ENCODE measurements around the gene CYBA.

The CYBA gene

DNA sequence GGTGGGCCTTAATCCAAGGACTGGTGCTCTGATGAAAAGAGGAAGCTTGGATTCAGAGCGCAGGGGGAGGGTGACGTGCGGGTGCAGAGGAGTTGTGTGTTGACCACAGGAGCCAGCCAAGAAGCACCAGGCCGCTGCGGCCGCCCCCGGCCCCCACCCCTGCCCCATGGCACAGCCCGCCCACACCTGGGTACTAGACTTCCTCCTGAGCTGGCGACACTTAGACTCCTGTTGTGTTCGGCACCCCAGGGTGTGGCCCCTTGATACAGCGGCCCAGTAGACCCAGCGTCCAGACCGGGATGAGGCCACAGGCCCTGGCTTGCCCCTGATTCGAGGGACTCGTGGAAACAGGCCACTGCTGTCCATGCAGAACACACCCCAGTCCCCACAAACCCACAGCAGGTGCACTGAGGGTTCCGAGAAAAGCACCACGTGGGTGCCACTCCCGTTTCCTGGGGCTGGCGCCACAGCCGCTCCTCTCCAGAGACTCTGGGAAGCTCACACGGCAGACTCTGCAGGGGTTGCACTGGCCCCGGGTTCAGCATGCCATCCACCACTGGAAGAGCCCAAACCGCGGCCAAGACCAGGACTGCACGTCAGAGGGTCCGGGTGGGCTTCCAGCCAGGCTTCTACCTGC, 41.2 kb upstream of the CYBA start:
- in situ Hi-C loops (cut with MboI; ENCODE audit: low pct_unique_long_range_greater_than_20kb, low sequenced_read_pairs, unreplicated experiment), result no loop called here
- no peak for DNase-seq (ENCODE audit: low spot score)
- TF ChIP-seq, protein P1, sequence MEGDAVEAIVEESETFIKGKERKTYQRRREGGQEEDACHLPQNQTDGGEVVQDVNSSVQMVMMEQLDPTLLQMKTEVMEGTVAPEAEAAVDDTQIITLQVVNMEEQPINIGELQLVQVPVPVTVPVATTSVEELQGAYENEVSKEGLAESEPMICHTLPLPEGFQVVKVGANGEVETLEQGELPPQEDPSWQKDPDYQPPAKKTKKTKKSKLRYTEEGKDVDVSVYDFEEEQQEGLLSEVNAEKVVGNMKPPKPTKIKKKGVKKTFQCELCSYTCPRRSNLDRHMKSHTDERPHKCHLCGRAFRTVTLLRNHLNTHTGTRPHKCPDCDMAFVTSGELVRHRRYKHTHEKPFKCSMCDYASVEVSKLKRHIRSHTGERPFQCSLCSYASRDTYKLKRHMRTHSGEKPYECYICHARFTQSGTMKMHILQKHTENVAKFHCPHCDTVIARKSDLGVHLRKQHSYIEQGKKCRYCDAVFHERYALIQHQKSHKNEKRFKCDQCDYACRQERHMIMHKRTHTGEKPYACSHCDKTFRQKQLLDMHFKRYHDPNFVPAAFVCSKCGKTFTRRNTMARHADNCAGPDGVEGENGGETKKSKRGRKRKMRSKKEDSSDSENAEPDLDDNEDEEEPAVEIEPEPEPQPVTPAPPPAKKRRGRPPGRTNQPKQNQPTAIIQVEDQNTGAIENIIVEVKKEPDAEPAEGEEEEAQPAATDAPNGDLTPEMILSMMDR (IDR thresholded peaks at IDR 0.05; ENCODE audit: extremely low read depth, insufficient read depth, missing control alignments), result no peak

DNA sequence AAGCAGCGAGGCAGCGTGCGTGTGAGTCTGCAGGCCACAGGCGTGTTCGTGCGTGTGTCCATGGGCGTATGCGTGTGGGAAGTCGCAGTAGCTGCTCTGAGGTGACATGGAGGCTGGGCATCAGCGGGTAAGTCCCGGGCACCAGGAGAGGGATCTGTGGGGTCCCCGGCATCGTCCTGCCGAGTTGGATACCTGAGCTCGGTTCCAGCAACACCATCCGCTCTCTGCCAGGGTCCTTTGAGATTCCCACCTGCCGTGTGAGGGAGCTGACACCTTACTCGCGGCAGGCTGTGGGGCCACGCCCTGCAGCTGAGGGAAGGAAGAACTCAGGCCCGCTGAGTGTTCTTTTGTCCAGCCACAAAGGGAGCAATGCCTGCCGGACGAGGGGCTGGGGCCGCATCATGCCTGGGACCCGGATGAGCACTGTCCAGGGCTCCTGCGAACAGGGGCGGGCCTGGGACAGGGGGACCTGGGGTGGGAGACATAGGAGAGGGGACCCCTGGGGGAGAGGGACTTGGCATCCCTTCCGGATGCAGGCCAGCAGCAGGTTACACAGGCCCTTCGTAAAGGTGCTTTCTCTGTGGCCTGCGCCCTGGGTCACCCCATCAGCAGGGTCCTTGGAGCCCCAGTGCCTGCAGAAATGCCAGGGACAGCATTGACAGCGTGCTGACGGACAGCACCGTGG, 40.4 kb upstream of the CYBA start:
- TF ChIP-seq, protein P1 (IDR thresholded peaks at IDR 0.05; ENCODE audit: extremely low read depth, insufficient read depth, missing control alignments), result no peak
- no peak for DNase-seq (ENCODE audit: low spot score)
- in situ Hi-C loops (cut with MboI; ENCODE audit: low pct_unique_long_range_greater_than_20kb, low sequenced_read_pairs, unreplicated experiment), result no loop called here

DNA sequence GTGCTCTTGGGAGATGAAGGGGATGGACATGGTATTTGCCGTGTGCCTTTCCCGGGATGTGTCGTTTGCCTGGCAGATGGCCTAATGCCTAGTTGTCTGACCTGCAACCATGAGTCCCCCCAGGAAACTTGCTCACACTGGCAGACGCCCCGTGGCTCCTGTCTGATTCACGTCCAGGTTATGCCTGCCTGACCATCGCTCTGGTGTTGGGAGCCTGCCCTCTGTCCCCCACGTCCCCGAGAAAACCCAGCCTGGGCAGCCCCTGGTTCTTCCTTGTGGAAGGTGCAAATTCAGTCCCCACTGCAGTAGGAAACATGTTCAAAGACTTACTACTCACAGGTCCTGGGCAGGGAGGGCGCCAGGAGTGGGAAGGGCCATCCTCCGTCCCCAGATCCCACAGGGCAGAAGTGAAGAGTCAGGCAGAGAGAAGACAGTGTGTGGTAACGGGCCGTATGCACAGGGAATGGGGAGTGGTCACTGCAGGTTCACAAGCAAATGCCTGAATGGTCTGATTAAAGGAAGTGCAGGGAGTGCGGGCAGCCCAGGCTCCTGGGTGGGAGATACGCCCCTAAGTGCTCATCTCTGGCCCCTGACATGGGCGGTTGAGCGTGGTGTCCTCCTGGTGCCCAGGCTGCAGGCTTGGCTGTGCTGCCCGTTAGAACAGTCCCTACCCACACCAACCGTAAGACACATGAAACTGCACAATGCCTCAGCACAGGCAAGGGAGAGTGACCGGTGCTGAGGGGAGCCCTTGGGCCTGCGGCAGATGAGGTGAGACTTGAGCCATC, 39.7 kb upstream of the CYBA start:
- TF ChIP-seq, protein P1 (IDR thresholded peaks at IDR 0.05; ENCODE audit: extremely low read depth, insufficient read depth, missing control alignments), result no peak
- DNase-seq (ENCODE audit: low spot score), result no peak
- in situ Hi-C loops (cut with MboI; ENCODE audit: low pct_unique_long_range_greater_than_20kb, low sequenced_read_pairs, unreplicated experiment), result no loop called here

DNA sequence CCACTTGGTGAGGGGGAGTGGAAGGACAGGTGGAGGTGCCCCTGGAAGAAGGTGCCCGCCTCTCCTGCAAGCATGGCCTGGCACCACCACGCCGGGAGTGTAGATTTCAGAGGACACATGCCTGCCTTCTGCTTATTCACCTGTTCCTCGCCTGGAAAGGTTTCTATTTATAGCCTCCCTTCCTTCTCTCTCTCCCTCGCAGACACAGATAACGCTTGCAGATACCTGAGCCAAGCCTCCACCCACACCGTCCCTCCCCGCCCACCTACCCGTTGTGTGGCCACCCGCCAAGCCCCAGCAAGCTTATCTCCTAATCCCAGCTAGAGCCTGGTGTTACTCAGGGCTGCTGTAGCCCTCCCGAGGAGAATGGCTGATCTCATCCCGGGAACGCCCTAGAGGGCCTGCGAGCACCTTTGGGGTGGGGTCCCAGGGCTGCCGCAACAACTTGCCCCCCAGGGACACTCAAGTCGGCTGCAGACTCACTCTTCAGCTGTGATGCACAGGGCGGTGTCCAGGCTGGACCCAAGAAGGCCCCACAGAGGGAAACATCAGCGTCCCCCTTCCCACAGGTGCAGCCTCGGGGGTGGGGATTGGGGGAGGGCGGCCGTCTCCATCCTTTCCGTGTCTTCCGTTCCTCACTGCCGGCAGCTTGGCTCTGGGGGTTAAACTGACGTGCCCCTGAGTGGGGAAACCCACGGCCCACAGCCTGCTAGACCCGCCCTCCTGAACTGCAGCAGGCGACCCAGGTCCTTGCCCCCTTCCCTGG, 37.3 kb upstream of the CYBA start:
- DNase-seq (ENCODE audit: low spot score), result no peak
- TF ChIP-seq, protein P1 (IDR thresholded peaks at IDR 0.05; ENCODE audit: extremely low read depth, insufficient read depth, missing control alignments), result no peak
- in situ Hi-C loops (cut with MboI; ENCODE audit: low pct_unique_long_range_greater_than_20kb, low sequenced_read_pairs, unreplicated experiment), result no loop called here

DNA sequence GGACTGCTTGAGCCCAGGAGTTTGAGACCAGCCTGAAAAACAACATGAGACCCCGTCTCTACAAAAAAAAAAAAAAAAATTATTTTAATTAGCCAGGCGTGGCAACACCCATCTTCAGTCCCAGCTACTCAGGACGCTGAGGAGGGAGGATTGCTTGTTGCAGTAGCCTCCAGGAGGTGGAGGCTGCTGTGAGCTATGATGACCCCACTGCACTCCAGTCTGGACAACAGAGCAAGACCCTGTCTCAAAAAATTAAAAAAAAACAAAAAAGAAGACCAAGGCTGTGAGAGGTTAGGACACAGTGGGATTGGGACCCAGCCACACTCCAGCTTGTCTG, 36.8 kb upstream of the CYBA start:
- no peak for DNase-seq (ENCODE audit: low spot score)
- in situ Hi-C loops (cut with MboI; ENCODE audit: low pct_unique_long_range_greater_than_20kb, low sequenced_read_pairs, unreplicated experiment), result no loop called here
- TF ChIP-seq, protein P1 (IDR thresholded peaks at IDR 0.05; ENCODE audit: extremely low read depth, insufficient read depth, missing control alignments), result no peak

DNA sequence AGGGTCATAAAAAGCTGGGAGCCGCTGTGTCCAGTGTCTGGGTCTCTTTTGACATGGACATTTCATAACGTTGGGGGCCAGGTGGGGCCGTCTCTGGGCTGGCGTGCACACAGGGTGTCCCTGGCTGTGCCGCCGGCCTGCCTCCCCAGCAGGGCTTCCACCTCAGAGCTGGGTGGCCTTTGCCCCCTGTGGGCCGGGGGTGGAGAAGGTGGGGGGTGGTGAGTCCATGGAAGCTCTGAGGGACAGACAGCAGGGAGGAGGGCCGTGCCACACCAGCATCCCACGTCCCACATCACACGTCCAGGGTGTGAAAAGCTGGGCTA, 36.4 kb upstream of the CYBA start:
- TF ChIP-seq, protein P1 (IDR thresholded peaks at IDR 0.05; ENCODE audit: extremely low read depth, insufficient read depth, missing control alignments), result no peak

More for the DNA sequence above, 36.4 kb upstream of the CYBA start:
- no peak for DNase-seq (ENCODE audit: low spot score)
- in situ Hi-C loops (cut with MboI; ENCODE audit: low pct_unique_long_range_greater_than_20kb, low sequenced_read_pairs, unreplicated experiment), result no loop called here

Measured in GM13977 (cell line).